ENCODE results near the gene UPP2.

UPP2 gene

DNA sequence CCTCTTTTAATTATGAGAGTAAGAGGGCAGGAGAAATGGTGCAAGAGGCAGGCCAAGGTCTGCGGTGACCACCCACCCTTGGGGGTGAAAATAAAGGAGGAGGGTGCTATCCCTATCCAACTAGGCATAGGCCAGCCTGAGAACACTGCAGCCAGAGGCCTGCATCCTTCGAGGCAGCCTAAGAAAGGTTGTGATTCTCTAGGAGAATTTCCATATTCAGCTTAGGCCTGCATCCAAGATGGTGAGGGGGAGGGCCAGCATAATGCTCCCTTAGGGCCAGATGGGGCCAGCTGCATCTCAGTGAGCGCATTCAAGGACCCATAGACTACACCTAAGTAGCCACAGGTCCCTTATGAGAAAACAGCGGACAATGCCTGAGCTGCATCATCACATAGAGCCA lies 3.5 kb upstream of the UPP2 start:
- TF ChIP-seq, protein P1, sequence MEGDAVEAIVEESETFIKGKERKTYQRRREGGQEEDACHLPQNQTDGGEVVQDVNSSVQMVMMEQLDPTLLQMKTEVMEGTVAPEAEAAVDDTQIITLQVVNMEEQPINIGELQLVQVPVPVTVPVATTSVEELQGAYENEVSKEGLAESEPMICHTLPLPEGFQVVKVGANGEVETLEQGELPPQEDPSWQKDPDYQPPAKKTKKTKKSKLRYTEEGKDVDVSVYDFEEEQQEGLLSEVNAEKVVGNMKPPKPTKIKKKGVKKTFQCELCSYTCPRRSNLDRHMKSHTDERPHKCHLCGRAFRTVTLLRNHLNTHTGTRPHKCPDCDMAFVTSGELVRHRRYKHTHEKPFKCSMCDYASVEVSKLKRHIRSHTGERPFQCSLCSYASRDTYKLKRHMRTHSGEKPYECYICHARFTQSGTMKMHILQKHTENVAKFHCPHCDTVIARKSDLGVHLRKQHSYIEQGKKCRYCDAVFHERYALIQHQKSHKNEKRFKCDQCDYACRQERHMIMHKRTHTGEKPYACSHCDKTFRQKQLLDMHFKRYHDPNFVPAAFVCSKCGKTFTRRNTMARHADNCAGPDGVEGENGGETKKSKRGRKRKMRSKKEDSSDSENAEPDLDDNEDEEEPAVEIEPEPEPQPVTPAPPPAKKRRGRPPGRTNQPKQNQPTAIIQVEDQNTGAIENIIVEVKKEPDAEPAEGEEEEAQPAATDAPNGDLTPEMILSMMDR (IDR thresholded peaks at IDR 0.05; ENCODE audit: low read depth, low read length), result no peak
- Histone ChIP-seq H3K36me3 (no peaks in the 10 kb centered on the region), H3K4me3 (ENCODE audit: low read depth, low read length) (no peak overlapping the region), H3K27me3 (ENCODE audit: insufficient read depth, low read depth, severe bottlenecking) (no peaks in the 10 kb centered on the region), H3K9me3 (ENCODE audit: severe bottlenecking) (no peaks in the 10 kb centered on the region), H3K27ac (no peak overlapping the region)
- DNase-seq, result no peak

DNA sequence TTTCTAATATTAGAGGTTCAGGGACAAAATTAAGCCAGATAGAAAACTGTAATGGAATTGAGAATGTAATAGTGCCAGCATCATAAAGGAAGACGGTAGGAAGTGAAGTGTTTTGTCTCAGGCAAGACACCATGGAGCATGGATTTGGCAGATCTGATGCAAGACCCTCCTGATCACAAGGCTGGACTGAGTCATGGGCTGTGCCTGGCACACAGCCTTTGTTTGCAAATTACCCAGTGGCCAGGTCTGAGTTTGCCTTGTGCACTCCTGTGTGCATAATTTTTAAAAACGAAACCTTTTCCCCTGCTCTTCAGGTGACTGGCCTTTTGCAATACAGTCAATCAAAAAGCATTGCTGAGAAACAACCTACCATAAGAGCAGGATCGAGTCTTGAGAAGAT lies 2.0 kb upstream of the UPP2 start:
- Histone ChIP-seq H3K4me3 (ENCODE audit: low read depth, low read length) (no peak overlapping the region), H3K9me3 (ENCODE audit: severe bottlenecking) (no peaks in the 10 kb centered on the region)
- DNase-seq, result no peak

DNA sequence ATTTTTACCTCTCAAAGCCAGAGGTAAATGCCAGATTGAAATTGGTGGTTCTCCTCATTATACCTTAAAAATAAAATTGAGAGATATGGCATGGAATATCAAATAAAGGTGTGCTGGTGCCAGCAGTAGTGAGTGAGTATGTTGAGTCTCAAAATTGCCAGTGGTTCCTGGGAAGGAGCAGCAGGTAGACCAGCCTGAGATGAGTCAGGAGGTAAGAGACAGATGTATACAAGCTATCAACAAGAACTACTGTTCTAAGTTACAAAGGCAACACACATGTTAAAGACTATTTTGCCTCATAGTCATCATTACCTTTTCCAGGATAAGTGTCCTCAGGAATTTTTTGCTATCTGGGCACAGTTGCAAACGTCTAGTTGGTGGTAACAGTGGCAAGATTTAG lies 1.3 kb upstream of the UPP2 start:
- no peak overlapping the region for H3K27ac ChIP-seq
- no peaks in the 10 kb centered on the region for H3K27me3 ChIP-seq (ENCODE audit: insufficient read depth, low read depth, severe bottlenecking)
- no peaks in the 10 kb centered on the region for H3K9me3 ChIP-seq (ENCODE audit: severe bottlenecking)
- H3K4me3 ChIP-seq (ENCODE audit: low read depth, low read length), result no peak overlapping the region
- TF ChIP-seq, protein P1 (IDR thresholded peaks at IDR 0.05; ENCODE audit: low read depth, low read length), result no peak
- no peaks in the 10 kb centered on the region for H3K36me3 ChIP-seq
- DNase-seq, result no peak

More for the DNA sequence above, 2.0 kb upstream of the UPP2 start:
- H3K27ac ChIP-seq, result no peak overlapping the region
- TF ChIP-seq, protein P1 (IDR thresholded peaks at IDR 0.05; ENCODE audit: low read depth, low read length), result no peak
- H3K36me3 ChIP-seq, result no peaks in the 10 kb centered on the region
- no peaks in the 10 kb centered on the region for H3K27me3 ChIP-seq (ENCODE audit: insufficient read depth, low read depth, severe bottlenecking)

DNA sequence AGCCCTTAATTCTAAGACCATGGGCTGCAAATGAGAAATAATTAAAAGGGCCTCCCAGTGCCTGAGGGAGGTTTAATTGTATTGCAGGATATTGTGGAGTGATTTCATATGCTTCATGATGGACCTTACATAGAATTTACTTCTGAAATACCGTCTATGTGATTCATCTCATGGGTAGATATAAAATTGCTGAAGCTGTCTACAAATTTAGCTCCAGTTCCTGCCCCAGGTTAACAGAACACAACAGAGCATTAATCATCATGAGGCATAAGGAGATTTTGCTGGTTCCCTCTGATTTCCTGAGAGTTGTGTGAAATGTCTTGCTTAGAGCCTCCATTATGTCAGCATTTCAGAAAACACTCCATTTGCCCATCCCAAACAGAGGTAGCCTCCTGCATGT lies 770 bp downstream of the UPP2 start:
- TF ChIP-seq, protein P1 (IDR thresholded peaks at IDR 0.05; ENCODE audit: low read depth, low read length), result no peak
- no peak for DNase-seq
- H3K36me3 ChIP-seq, result no peaks in the 10 kb centered on the region
- H3K27me3 ChIP-seq (ENCODE audit: insufficient read depth, low read depth, severe bottlenecking), result no peaks in the 10 kb centered on the region
- no peak overlapping the region for H3K4me3 ChIP-seq (ENCODE audit: low read depth, low read length)
- no peaks in the 10 kb centered on the region for H3K9me3 ChIP-seq (ENCODE audit: severe bottlenecking)
- no peak overlapping the region for H3K27ac ChIP-seq

DNA sequence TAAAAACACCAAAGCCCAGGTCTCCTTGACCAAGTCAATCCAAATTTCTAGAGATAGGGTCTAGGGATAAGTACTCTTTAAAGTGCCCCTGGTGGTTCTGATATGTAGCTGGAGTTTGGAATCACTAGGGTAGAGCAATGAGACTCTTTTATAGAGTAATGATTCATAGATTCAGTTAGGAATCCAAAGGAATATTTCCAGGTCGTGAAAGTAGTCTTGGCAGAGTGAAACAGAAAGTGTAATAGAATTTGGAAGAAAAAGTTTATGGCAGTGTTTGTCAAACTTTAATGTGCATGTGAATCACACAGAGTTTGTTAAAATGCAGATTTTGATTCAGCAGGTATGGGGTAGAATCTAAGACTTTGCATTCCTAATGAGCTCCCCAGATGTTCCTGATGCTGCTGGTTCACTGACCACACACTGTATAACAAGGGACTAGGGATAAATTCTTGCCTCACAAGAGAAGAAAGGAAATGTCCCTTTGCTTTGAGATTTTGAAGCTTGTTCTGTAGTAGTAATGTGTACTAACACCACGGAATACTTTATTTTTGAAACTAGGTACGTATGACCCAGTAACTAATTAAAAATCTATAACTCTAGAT lies 1.8 kb downstream of the UPP2 start:
- no peak for DNase-seq
- H3K9me3 ChIP-seq (ENCODE audit: severe bottlenecking), result no peaks in the 10 kb centered on the region
- H3K27me3 ChIP-seq (ENCODE audit: insufficient read depth, low read depth, severe bottlenecking), result no peaks in the 10 kb centered on the region
- TF ChIP-seq, protein P1 (IDR thresholded peaks at IDR 0.05; ENCODE audit: low read depth, low read length), result no peak
- no peak overlapping the region for H3K4me3 ChIP-seq (ENCODE audit: low read depth, low read length)
- H3K36me3 ChIP-seq, result no peaks in the 10 kb centered on the region
- no peak overlapping the region for H3K27ac ChIP-seq

DNA sequence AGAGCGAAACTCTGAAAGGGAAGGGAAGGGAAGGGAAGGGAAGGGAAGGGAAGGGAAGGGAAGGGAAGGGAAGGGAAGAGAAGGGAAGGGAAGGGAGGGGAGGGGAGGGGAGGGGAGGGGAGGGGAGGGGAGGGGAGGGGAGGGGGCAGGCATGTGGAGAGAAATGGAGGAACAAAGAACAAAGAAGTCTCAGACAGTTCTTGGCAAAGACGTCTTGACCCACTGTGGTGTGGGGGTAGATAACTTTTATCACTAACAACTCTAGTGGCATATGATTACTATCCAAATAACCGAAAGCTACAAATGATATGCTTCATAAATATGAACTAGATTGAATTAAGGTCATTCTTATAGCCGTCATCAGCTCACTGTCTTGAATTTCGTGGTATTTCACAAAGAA lies 3.2 kb downstream of the UPP2 start:
- H3K27me3 ChIP-seq (ENCODE audit: insufficient read depth, low read depth, severe bottlenecking), result no peaks in the 10 kb centered on the region
- TF ChIP-seq, protein P1 (IDR thresholded peaks at IDR 0.05; ENCODE audit: low read depth, low read length), result no peak
- H3K4me3 ChIP-seq (ENCODE audit: low read depth, low read length), result no peak overlapping the region
- no peak overlapping the region for H3K27ac ChIP-seq
- no peaks in the 10 kb centered on the region for H3K9me3 ChIP-seq (ENCODE audit: severe bottlenecking)
- H3K36me3 ChIP-seq, result no peaks in the 10 kb centered on the region
- DNase-seq, result no peak

Measured in WERI-Rb-1 (cell line).